Measurements from ENCODE around the gene NELL1. TPM values are rescaled to one million over a fixed set of nuclear protein-coding genes. Genes with fewer than 3 reads are reported as not detected.

Gene NELL1
- total RNA-seq, 1 experiment from 2014 or later = 0.22 TPM

- no peak for TF ChIP-seq CTCF (conservative IDR thresholded peaks at IDR 0.05)
- no peaks in the 10 kb centered on the region for H4K20me1 ChIP-seq (ENCODE audit: control insufficient read depth, insufficient read depth, insufficient read length)
- no peak overlapping the region for H4K5ac ChIP-seq (ENCODE audit: insufficient read length, low read depth, low read length)
- no CpG with 5 or more reads among the region's 5 CpGs for WGBS (ENCODE audit: extremely low coverage, insufficient read length, low lambda C conversion rate)
- H3K79me2 ChIP-seq (ENCODE audit: insufficient read depth, low read length) = no peaks in the 10 kb centered on the region
- no peak overlapping the region for H4K91ac ChIP-seq (ENCODE audit: insufficient read length, low read depth, low read length)
- no peak overlapping the region for H2BK12ac ChIP-seq (ENCODE audit: insufficient read length, low read depth, low read length)
- no peak overlapping the region for H3K4ac ChIP-seq (ENCODE audit: low read depth, low read length)
- DNase-seq = no peak
- H3K27ac ChIP-seq (ENCODE audit: insufficient read length, low read depth, low read length) = no peak overlapping the region
- no peaks in the 10 kb centered on the region for H3K27me3 ChIP-seq (ENCODE audit: insufficient read depth, low read length)
- H3K9me3 ChIP-seq (ENCODE audit: control insufficient read depth, low read depth, low read length) = no peaks in the 10 kb centered on the region
- no peak overlapping the region for H2AK5ac ChIP-seq (ENCODE audit: insufficient read length, low read length)
- no peak overlapping the region for H4K8ac ChIP-seq (replicated peaks; ENCODE audit: insufficient read length, low read depth, low read length)
- Mint-ChIP-seq H3K4me3 (no peak overlapping the region), H3K27ac (no peak overlapping the region; a peak in 1 of 7 replicates), H3K36me3 (ENCODE audit: insufficient read depth in 1 of 3, low read depth in 3 of 3) (no peaks in the 10 kb centered on the region), H3K4me1 (no peaks in the 10 kb centered on the region), H3K27me3 (ENCODE audit: low read depth) (no peaks in the 10 kb centered on the region), H3K9me3 (no peaks in the 10 kb centered on the region)
- H3K23me2 ChIP-seq (ENCODE audit: insufficient read length, low read depth, low read length, poor library complexity, severe bottlenecking) = no peaks in the 10 kb centered on the region
- H2AFZ ChIP-seq (ENCODE audit: low read length) = no peak overlapping the region
- no peak overlapping the region for H3T11ph ChIP-seq (ENCODE audit: low read length)
- no peak overlapping the region for H2BK20ac ChIP-seq (ENCODE audit: low read depth, low read length, poor library complexity, severe bottlenecking)
- H3K23ac ChIP-seq (ENCODE audit: insufficient read length, low read depth, low read length) = no peak overlapping the region
- H3K4me2 ChIP-seq (ENCODE audit: insufficient read depth, insufficient read length, low read length) = no peak overlapping the region
- H3K4me1 ChIP-seq (ENCODE audit: insufficient read depth, low read length) = no peaks in the 10 kb centered on the region
- no peak overlapping the region for H3K14ac ChIP-seq (ENCODE audit: insufficient read depth, low read length)
- no peak overlapping the region for H2BK15ac ChIP-seq (ENCODE audit: low read depth, low read length)
- no peak overlapping the region for H3K9ac ChIP-seq (ENCODE audit: extremely low read depth, insufficient read length, low read length)
- H3K79me1 ChIP-seq (ENCODE audit: insufficient read depth, low read depth, low read length, poor library complexity, severe bottlenecking) = no peaks in the 10 kb centered on the region
- no peak overlapping the region for H2BK5ac ChIP-seq (ENCODE audit: insufficient read length, low read length)
- no peak overlapping the region for H3K56ac ChIP-seq (ENCODE audit: insufficient read length, low read depth, low read length)
- H2BK120ac ChIP-seq (ENCODE audit: low read depth, low read length, poor library complexity, severe bottlenecking) = no peak overlapping the region
- H3K18ac ChIP-seq (ENCODE audit: insufficient read length, low read depth, low read length) = no peak overlapping the region
These were observed 752.4 kb downstream of the NELL1 start for GRCh38 chr11:21421711-21422329.

All from H9 (cell line).